ENCODE data around the gene CERS4. TPM values are rescaled to one million over a fixed set of nuclear protein-coding genes. Genes with fewer than 3 reads are reported as not detected.
A peak's percentile ranks its signal among the peaks of the same experiment; 100 is the strongest.

The CERS4 gene
- total and polyA plus RNA-seq, 2 donors from 2014 or later: 36.5 to 65.5 TPM

DNA sequence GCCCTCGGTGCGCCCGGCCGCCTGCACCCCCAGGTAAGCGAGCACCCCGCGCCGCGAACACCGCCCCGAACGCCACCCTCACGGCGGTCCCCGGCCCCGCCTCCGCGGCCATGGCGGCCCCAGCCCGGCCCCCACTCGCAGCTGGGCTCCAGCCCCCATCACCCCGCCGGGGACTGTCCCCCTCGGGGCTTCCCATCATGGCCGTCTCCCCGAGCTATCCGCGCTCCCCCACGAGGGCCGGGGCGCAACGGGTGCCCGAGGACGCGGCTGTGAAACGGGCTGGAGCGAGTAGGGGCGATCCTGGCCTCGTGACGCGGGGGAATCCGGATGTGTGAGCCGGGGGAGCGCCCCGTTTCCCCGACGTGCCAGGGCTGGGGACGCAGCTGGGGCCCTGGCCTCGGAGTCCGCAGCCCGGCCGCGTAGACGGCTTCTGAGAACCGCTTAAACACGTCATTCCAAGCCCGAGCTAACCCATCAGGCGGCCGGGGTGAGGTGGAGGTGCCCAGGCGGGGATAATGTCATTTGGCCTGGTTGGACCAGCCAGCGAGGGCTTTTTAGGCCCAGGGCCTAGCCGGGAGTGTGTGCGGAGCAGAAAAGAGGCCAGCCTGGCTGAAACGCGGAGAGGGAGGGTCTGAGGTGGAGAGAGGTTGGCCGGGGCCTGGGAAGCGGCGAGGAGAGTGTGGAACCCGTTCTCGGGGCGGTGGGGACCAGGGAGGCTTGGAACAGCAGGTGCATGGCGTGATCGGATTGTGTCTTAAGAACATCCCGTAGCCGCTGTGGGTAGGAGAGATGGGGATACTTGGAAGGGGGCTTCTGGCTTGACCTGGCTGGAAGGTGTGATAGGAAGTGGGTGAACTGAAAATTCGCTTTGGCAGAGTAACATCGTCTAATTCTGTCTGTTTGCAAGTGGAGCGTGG is 550 bp downstream of the CERS4 start:
- Histone ChIP-seq H3K4me3 (ENCODE audit: low read length in 3 of 3) (peak overlapping the region; percentile 59 to 81 (median 67)), H3K36me3 (ENCODE audit: control insufficient read depth in 2 of 3, insufficient read depth in 3 of 3, low read length in 3 of 3) (no peaks in the 10 kb centered on the region), H3K27me3 (ENCODE audit: control insufficient read depth, insufficient read depth, low read length) (no peaks in the 10 kb centered on the region), H3K27ac (ENCODE audit: low read depth in 2 of 2, low read length in 2 of 2) (peak overlapping the region; percentile 51 to 62), H3K9ac (ENCODE audit: low read length in 3 of 3) (peak overlapping the region; percentile 9 to 80 (median 51)), H3K9me3 (ENCODE audit: control insufficient read depth in 2 of 3, insufficient read depth in 1 of 3, low read length in 3 of 3) (no peaks in the 10 kb centered on the region), H3K4me1 (ENCODE audit: control insufficient read depth in 2 of 3, insufficient read depth in 2 of 3, low read depth in 1 of 3, low read length in 3 of 3) (peaks cover 0 to 12% (median 0%) of the 10 kb centered on the region in 3 donors)
- intact Hi-C loops (cut with DNase I): no loop called here
- TF ChIP-seq, protein P1, sequence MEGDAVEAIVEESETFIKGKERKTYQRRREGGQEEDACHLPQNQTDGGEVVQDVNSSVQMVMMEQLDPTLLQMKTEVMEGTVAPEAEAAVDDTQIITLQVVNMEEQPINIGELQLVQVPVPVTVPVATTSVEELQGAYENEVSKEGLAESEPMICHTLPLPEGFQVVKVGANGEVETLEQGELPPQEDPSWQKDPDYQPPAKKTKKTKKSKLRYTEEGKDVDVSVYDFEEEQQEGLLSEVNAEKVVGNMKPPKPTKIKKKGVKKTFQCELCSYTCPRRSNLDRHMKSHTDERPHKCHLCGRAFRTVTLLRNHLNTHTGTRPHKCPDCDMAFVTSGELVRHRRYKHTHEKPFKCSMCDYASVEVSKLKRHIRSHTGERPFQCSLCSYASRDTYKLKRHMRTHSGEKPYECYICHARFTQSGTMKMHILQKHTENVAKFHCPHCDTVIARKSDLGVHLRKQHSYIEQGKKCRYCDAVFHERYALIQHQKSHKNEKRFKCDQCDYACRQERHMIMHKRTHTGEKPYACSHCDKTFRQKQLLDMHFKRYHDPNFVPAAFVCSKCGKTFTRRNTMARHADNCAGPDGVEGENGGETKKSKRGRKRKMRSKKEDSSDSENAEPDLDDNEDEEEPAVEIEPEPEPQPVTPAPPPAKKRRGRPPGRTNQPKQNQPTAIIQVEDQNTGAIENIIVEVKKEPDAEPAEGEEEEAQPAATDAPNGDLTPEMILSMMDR (IDR thresholded peaks at IDR 0.05; ENCODE audit: borderline replicate concordance, extremely low read depth, insufficient read depth): no peak
- DNase-seq: peak in 3 of 5 donors; percentile 52 to 72 (median 69)
- no peak for FAIRE-seq

- H3K4me3 ChIP-seq (ENCODE audit: low read length in 3 of 3): peak overlapping the region; percentile 59 to 81 (median 67)
- intact Hi-C loops (cut with DNase I): no loop called here
- H3K27ac ChIP-seq (ENCODE audit: low read depth in 2 of 2, low read length in 2 of 2): no peak overlapping the region
- peaks cover 0 to 12% (median 0%) of the 10 kb centered on the region in 3 donors for H3K4me1 ChIP-seq (ENCODE audit: control insufficient read depth in 2 of 3, insufficient read depth in 2 of 3, low read depth in 1 of 3, low read length in 3 of 3)
- H3K36me3 ChIP-seq (ENCODE audit: control insufficient read depth in 2 of 3, insufficient read depth in 3 of 3, low read length in 3 of 3): no peaks in the 10 kb centered on the region
- TF ChIP-seq, protein P1 (IDR thresholded peaks at IDR 0.05; ENCODE audit: borderline replicate concordance, extremely low read depth, insufficient read depth): no peak
- no peaks in the 10 kb centered on the region for H3K27me3 ChIP-seq (ENCODE audit: control insufficient read depth, insufficient read depth, low read length)
- FAIRE-seq: no peak
- no peaks in the 10 kb centered on the region for H3K9me3 ChIP-seq (ENCODE audit: control insufficient read depth in 2 of 3, insufficient read depth in 1 of 3, low read length in 3 of 3)
- peak overlapping the region; percentile 0 to 80 (median 51) for H3K9ac ChIP-seq (ENCODE audit: low read length in 3 of 3)
- peak in 4 of 5 donors; percentile 31 to 53 (median 40) for DNase-seq
Observed at GRCh38 chr19:8210421-8211101, 1.4 kb downstream of the CERS4 start.

- no peaks in the 10 kb centered on the region for H3K27me3 ChIP-seq (ENCODE audit: control insufficient read depth, insufficient read depth, low read length)
- TF ChIP-seq, protein P1 (IDR thresholded peaks at IDR 0.05; ENCODE audit: borderline replicate concordance, extremely low read depth, insufficient read depth): no peak
- DNase-seq: no peak
- no peaks in the 10 kb centered on the region for H3K9me3 ChIP-seq (ENCODE audit: control insufficient read depth in 2 of 3, insufficient read depth in 1 of 3, low read length in 3 of 3)
- intact Hi-C loops (cut with DNase I): no loop called here
- H3K4me1 ChIP-seq (ENCODE audit: control insufficient read depth in 2 of 3, insufficient read depth in 2 of 3, low read depth in 1 of 3, low read length in 3 of 3): peaks cover 0 to 12% (median 0%) of the 10 kb centered on the region in 3 donors
- no peaks in the 10 kb centered on the region for H3K36me3 ChIP-seq (ENCODE audit: control insufficient read depth in 2 of 3, insufficient read depth in 3 of 3, low read length in 3 of 3)
- no peak overlapping the region for H3K4me3 ChIP-seq (ENCODE audit: low read length in 3 of 3)
- no peak for FAIRE-seq
- no peak overlapping the region for H3K9ac ChIP-seq (ENCODE audit: low read length in 3 of 3)
- H3K27ac ChIP-seq (ENCODE audit: low read depth in 2 of 2, low read length in 2 of 2): no peak overlapping the region
Observed at GRCh38 chr19:8212212-8212611, 3.0 kb downstream of the CERS4 start.

Measured in kidney (tissue), 14 donors.